GM11168 (cell line): ENCODE data around the gene SANBR.
"Not testable (repeated sequence)": the region's sequence is repeated elsewhere in the genome, so short reads cannot be mapped to it uniquely, and the experiment has no call there.

Experiments used
- in situ Hi-C: fragments of 300-500 bp; cut with MboI; formaldehyde crosslinking; loops from one replicate; pipeline ENCODE4 v1.12.0; 2022; ENCODE audit warnings: low sequenced_read_pairs; ENCODE audit not compliant: unreplicated experiment

The SANBR gene

GRCh38 chr2:61065714-61066709, at the start of gene SANBR:
Gene SANBR, plus strand, starts transcription at chr2:61065871. Its CDS starts 4,480 bp downstream, at chr2:61070351.
- in situ Hi-C loops: no loop called here

GRCh38 chr2:61015976-61016375, 49.7 kb upstream of the SANBR start:
- in situ Hi-C loops: no loop called here

GRCh38 chr2:61016392-61017002, 49.2 kb upstream of the SANBR start:
- in situ Hi-C loops: no loop called here

GRCh38 chr2:61017003-61017555, 48.6 kb upstream of the SANBR start:
- in situ Hi-C loops: no loop called here

- in situ Hi-C loops: no loop called here
Measured at GRCh38 chr2:61017556-61018317, 47.9 kb upstream of the SANBR start, which contains the start of the genes PEX13 and PUS10. Gene PEX13, plus strand, starts transcription at chr2:61017720. Its CDS starts 40 bp downstream, at chr2:61017760. Gene PUS10, minus strand, starts transcription at chr2:61018255. Its CDS starts 6,365 bp downstream, at chr2:61011890.

GRCh38 chr2:61018318-61018755, 47.3 kb upstream of the SANBR start:
- in situ Hi-C loops: no loop called here

GRCh38 chr2:61018798-61019197, 46.9 kb upstream of the SANBR start:
- in situ Hi-C loops: no loop called here

GRCh38 chr2:61021228-61021660, 44.4 kb upstream of the SANBR start:
- in situ Hi-C loops: no loop called here

GRCh38 chr2:61023670-61024069, 42.0 kb upstream of the SANBR start:
- in situ Hi-C loops: no loop called here

GRCh38 chr2:61029533-61029932, 36.1 kb upstream of the SANBR start:
- in situ Hi-C loops: no loop called here

GRCh38 chr2:61034592-61034991, 31.1 kb upstream of the SANBR start:
- in situ Hi-C loops: not testable (repeated sequence)

- in situ Hi-C loops: not testable (repeated sequence)
Measured at GRCh38 chr2:61036643-61037042, 29.0 kb upstream of the SANBR start.

- in situ Hi-C loops: no loop called here
Measured at GRCh38 chr2:61042807-61043206, 22.9 kb upstream of the SANBR start.

GRCh38 chr2:61044636-61045035, 21.0 kb upstream of the SANBR start:
- in situ Hi-C loops: no loop called here

- in situ Hi-C loops: no loop called here
Measured at GRCh38 chr2:61045226-61045625, 20.4 kb upstream of the SANBR start.

GRCh38 chr2:61045999-61046398, 19.7 kb upstream of the SANBR start:
- in situ Hi-C loops: no loop called here

GRCh38 chr2:61055557-61055956, 10.1 kb upstream of the SANBR start:
- in situ Hi-C loops: no loop called here

- in situ Hi-C loops: no loop called here
Measured at GRCh38 chr2:61057562-61057961, 8.1 kb upstream of the SANBR start.

GRCh38 chr2:61059382-61059781, 6.3 kb upstream of the SANBR start:
- in situ Hi-C loops: no loop called here

- in situ Hi-C loops: no loop called here
Measured at GRCh38 chr2:61074100-61074499, 8.4 kb downstream of the SANBR start.
